Parathyroid adenoma (tissue), 2 donors: ENCODE results near the gene YIPF6.
"Not testable (repeated sequence)": the region's sequence is repeated elsewhere in the genome, so short reads cannot be mapped to it uniquely, and the experiment has no call there.

Experiments used
- H2AFZ ChIP-seq: fragments of 300-600 bp; sonication (generic); one replicate; pipeline ENCODE4 v1.7.0; 2017; ENCODE audit warnings: antibody characterized with exemption, mild to moderate bottlenecking
- H3K27ac ChIP-seq: fragments of 300-600 bp; sonication (generic); one replicate; pipeline ENCODE4 v1.7.0; 2017
- H3K27me3 ChIP-seq: fragments of 300-600 bp; sonication (generic); one replicate; pipeline ENCODE4 v1.7.0; 2017; ENCODE audit warnings: low read length; ENCODE audit not compliant: control insufficient read depth, insufficient read depth
- H3K36me3 ChIP-seq: fragments of 300-600 bp; sonication (generic); one replicate; pipeline ENCODE4 v1.7.0; 2017; ENCODE audit warnings: low read length; ENCODE audit not compliant: control insufficient read depth, insufficient read depth
- H3K4me1 ChIP-seq: fragments of 300-600 bp; sonication (generic); one replicate; pipeline ENCODE4 v1.7.0; 2017; ENCODE audit warnings: control low read depth
- H3K4me2 ChIP-seq: fragments of 300-600 bp; sonication (generic); one replicate; pipeline ENCODE4 v1.7.0; 2017; ENCODE audit warnings: low read length
- H3K4me3 ChIP-seq: fragments of 300-600 bp; sonication (generic); one replicate; pipeline ENCODE4 v1.7.0; 2017; ENCODE audit warnings: low read depth, low read length
- H3K79me2 ChIP-seq: fragments of 300-600 bp; sonication (generic); one replicate; pipeline ENCODE4 v1.7.0; 2017; ENCODE audit warnings: control low read depth
- H3K9ac ChIP-seq: fragments of 300-600 bp; sonication (generic); one replicate; pipeline ENCODE4 v1.7.0; 2017; ENCODE audit warnings: mild to moderate bottlenecking
- H3K9me3 ChIP-seq: fragments of 300-600 bp; sonication (generic); one replicate; pipeline ENCODE4 v1.7.0; 2017; ENCODE audit warnings: low read length; ENCODE audit not compliant: control insufficient read depth
- TF ChIP-seq, protein P1 (sequence below): fragments of 300-600 bp; sonication (generic); IDR thresholded peaks from one replicate; pipeline ENCODE4 v1.7.0; 2017; ENCODE audit warnings: antibody characterized with exemption, mild to moderate bottlenecking
- donor health status: primary hyperparathyroidism.

Gene YIPF6

DNA sequence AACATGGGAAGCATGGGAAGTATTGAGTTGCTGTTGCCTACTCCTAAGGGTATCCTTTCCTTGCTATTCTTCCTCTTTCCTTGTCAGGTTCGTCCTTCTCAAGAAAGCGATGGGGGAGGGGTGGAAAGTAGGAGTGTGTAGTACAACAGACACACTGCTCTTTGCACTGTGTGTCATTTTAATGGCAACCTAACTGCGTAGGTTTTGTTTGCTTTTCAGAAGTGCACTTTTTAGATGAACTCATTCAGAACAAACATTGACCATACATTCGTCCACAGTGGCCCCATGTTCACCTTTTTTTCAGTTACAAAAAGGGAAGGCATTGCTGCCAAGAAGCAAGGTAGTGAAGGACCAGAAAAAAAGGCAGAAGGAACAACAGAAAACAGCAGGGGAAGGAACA lies 10.2 kb upstream of the YIPF6 start:
- H3K9me3 ChIP-seq, result no peaks in the 10 kb centered on the region
- no peak overlapping the region for H3K27ac ChIP-seq
- no peaks in the 10 kb centered on the region for H3K36me3 ChIP-seq
- H2AFZ ChIP-seq, result no peak overlapping the region
- no peaks in the 10 kb centered on the region for H3K27me3 ChIP-seq
- H3K79me2 ChIP-seq, result no peaks in the 10 kb centered on the region
- H3K4me3 ChIP-seq, result no peak overlapping the region
- H3K4me2 ChIP-seq, result no peak overlapping the region
- H3K9ac ChIP-seq, result no peak overlapping the region
- TF ChIP-seq, protein P1, sequence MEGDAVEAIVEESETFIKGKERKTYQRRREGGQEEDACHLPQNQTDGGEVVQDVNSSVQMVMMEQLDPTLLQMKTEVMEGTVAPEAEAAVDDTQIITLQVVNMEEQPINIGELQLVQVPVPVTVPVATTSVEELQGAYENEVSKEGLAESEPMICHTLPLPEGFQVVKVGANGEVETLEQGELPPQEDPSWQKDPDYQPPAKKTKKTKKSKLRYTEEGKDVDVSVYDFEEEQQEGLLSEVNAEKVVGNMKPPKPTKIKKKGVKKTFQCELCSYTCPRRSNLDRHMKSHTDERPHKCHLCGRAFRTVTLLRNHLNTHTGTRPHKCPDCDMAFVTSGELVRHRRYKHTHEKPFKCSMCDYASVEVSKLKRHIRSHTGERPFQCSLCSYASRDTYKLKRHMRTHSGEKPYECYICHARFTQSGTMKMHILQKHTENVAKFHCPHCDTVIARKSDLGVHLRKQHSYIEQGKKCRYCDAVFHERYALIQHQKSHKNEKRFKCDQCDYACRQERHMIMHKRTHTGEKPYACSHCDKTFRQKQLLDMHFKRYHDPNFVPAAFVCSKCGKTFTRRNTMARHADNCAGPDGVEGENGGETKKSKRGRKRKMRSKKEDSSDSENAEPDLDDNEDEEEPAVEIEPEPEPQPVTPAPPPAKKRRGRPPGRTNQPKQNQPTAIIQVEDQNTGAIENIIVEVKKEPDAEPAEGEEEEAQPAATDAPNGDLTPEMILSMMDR, result no peak
- no peaks in the 10 kb centered on the region for H3K4me1 ChIP-seq

DNA sequence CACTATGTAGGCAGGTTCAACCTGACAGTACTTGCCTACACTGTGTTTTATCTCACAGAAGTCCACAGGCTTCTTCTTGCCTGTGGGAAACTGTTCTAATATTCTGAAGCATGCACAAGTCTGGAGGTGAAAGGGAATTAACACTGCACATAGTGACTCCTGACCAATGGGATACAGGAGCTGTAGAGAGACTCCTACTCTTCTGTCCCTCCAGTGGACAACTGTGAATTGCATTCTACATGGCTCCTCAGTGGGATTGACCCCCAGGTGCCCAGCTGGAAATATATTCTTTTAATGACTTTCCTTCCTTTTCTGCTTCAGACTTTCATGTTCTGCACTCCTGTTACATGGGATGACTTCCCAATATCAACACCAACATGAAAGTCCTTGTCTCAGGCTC lies 8.2 kb upstream of the YIPF6 start:
- Histone ChIP-seq H3K9me3 (no peaks in the 10 kb centered on the region), H3K79me2 (no peaks in the 10 kb centered on the region), H3K4me3 (no peak overlapping the region), H3K4me1 (no peaks in the 10 kb centered on the region), H3K9ac (no peak overlapping the region), H3K36me3 (no peaks in the 10 kb centered on the region), H3K4me2 (no peak overlapping the region), H3K27ac (no peak overlapping the region), H3K27me3 (no peaks in the 10 kb centered on the region), H2AFZ (no peak overlapping the region)
- TF ChIP-seq, protein P1, result no peak

DNA sequence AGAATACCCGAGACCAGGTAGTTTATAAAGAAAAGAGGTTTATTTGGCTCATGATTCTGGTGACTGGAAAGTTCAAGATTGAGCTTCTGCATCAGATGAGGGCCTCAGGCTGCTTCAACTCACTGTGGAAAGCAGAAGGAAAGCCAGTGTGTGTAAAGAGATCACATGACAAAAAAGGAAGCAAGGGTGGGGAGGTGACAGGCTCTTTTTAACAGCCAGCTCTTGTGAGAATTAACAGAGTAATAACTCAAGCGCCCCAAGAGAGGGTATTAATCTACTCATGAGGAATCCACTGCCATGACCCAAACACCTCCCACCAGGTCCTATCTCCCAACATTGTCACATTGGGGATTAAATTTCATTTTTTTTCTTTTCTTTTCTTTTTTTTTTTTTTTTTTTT lies 6.3 kb upstream of the YIPF6 start:
- TF ChIP-seq, protein P1, result no peak
- Histone ChIP-seq H3K79me2 (no peaks in the 10 kb centered on the region), H3K9me3 (no peaks in the 10 kb centered on the region), H3K36me3 (no peaks in the 10 kb centered on the region), H3K27ac (no peak overlapping the region), H3K9ac (no peak overlapping the region), H3K27me3 (no peaks in the 10 kb centered on the region), H3K4me3 (no peak overlapping the region), H3K4me2 (no peak overlapping the region), H3K4me1 (no peaks in the 10 kb centered on the region), H2AFZ (no peak overlapping the region)

DNA sequence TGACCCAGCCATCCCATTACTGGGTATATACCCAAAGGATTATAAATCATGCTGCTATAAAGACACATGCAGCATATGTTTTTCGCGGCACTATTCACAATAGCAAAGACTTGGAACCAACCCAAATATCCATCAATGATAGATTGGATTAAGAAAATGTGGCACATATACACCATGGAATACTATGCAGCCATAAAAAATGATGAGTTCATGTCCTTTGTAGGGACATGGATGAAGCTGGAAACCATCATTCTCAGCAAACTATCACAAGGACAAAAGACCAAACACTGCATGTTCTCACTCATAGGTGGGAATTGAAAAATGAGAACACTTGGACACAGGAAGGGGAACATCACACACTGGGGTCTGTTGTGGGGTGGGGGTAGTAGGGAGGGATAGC lies 5.1 kb upstream of the YIPF6 start:
- not testable (repeated sequence) for H3K4me3 ChIP-seq, H3K9me3 ChIP-seq, H2AFZ ChIP-seq, H3K27ac ChIP-seq, H3K79me2 ChIP-seq, H3K27me3 ChIP-seq, H3K4me1 ChIP-seq, H3K9ac ChIP-seq, H3K4me2 ChIP-seq, H3K36me3 ChIP-seq

DNA sequence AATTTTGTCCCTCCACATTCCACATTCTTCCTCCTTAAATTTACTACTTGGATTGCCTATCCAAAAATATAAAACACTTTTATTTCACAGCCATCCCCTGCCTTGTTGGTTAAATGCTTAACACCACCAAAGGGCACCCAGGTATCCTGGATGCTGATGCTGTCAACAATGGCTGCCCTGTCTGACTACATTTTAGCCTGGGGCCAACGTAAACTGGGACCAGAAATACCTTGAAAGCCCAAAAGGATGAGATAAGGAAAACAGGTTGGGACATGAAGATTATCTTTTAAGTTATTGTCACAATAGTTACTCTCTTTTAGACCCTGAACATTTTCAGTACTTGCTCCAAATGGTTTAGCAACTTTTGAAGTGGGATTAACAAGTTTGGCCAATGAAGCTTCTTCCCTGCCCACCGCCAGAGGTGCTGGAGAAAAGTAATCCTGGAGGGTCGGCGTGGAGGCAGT lies 775 bp upstream of the YIPF6 start:
- H3K4me2 ChIP-seq, result peak overlapping the region; percentile 79
- no peaks in the 10 kb centered on the region for H3K4me1 ChIP-seq
- H3K9me3 ChIP-seq, result no peaks in the 10 kb centered on the region
- TF ChIP-seq, protein P1, result no peak
- H3K27me3 ChIP-seq, result no peaks in the 10 kb centered on the region
- H3K9ac ChIP-seq, result peak overlapping the region; percentile 84
- H3K27ac ChIP-seq, result peak overlapping the region; percentile 95
- H3K36me3 ChIP-seq, result no peaks in the 10 kb centered on the region
- H3K4me3 ChIP-seq, result peak overlapping the region; percentile 81
- H3K79me2 ChIP-seq, result peaks cover 18% of the 10 kb centered on the region
- peak overlapping the region; percentile 93 for H2AFZ ChIP-seq
